ENCODE results near the gene IL6ST.
"Not testable (repeated sequence)": the region's sequence is repeated elsewhere in the genome, so short reads cannot be mapped to it uniquely, and the experiment has no call there.

IL6ST gene

DNA sequence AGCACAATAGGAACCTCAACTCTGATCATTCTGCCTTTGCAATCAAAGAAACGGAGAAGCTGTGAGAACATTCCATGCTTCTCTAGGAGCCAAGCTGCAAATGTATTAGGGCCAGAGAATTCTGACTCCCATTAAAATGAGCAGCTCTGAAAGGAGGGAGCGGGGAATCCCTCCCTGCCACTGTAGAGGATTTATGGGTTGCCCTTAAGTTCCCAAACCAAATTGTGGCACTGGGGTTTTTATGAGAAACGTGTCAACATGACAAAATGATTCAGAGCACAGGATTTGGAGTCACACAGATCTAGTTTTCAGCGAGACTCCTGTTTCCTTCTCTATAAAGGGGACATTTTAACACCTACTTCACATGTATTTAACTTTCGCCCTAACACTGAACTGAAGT, 1.8 kb downstream of the IL6ST start:
- TF ChIP-seq, protein P1, sequence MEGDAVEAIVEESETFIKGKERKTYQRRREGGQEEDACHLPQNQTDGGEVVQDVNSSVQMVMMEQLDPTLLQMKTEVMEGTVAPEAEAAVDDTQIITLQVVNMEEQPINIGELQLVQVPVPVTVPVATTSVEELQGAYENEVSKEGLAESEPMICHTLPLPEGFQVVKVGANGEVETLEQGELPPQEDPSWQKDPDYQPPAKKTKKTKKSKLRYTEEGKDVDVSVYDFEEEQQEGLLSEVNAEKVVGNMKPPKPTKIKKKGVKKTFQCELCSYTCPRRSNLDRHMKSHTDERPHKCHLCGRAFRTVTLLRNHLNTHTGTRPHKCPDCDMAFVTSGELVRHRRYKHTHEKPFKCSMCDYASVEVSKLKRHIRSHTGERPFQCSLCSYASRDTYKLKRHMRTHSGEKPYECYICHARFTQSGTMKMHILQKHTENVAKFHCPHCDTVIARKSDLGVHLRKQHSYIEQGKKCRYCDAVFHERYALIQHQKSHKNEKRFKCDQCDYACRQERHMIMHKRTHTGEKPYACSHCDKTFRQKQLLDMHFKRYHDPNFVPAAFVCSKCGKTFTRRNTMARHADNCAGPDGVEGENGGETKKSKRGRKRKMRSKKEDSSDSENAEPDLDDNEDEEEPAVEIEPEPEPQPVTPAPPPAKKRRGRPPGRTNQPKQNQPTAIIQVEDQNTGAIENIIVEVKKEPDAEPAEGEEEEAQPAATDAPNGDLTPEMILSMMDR (IDR thresholded peaks at IDR 0.05; ENCODE audit: borderline replicate concordance, extremely low read depth, low read length, poor library complexity, severe bottlenecking), result no peak
- TF ChIP-seq EZH2 (IDR thresholded peaks at IDR 0.05; ENCODE audit: borderline replicate concordance, low read depth, low read length, severe bottlenecking), result no peak
- Histone ChIP-seq H3K79me2 (ENCODE audit: insufficient read depth, low read length) (no peaks in the 10 kb centered on the region), H3K4me3 (ENCODE audit: low read depth in 1 of 2, low read length in 2 of 2) (no peak overlapping the region), H3K36me3 (ENCODE audit: insufficient read depth, low read length) (no peaks in the 10 kb centered on the region), H4K20me1 (ENCODE audit: insufficient read depth, low read length) (no peaks in the 10 kb centered on the region), H3K4me1 (ENCODE audit: insufficient read depth, low read length) (peaks cover 20% of the 10 kb centered on the region), H3K27ac (ENCODE audit: low read length) (no peak overlapping the region), H2AFZ (ENCODE audit: low read depth, low read length) (no peak overlapping the region), H3K9me3 (ENCODE audit: insufficient read depth, low read length, severe bottlenecking) (no peaks in the 10 kb centered on the region), H3K27me3 (ENCODE audit: insufficient read depth, low read length, poor library complexity) (peaks cover 30% of the 10 kb centered on the region), H3K4me2 (ENCODE audit: insufficient read depth, low read length) (0 out of 2 replicates have a peak overlapping the region, but pooled peaks have one; percentile 82), H3K9ac (ENCODE audit: low read depth, low read length) (no peak overlapping the region)
- DNase-seq, result no peak
- no peak for ATAC-seq (ENCODE audit: insufficient read depth, low read depth)

DNA sequence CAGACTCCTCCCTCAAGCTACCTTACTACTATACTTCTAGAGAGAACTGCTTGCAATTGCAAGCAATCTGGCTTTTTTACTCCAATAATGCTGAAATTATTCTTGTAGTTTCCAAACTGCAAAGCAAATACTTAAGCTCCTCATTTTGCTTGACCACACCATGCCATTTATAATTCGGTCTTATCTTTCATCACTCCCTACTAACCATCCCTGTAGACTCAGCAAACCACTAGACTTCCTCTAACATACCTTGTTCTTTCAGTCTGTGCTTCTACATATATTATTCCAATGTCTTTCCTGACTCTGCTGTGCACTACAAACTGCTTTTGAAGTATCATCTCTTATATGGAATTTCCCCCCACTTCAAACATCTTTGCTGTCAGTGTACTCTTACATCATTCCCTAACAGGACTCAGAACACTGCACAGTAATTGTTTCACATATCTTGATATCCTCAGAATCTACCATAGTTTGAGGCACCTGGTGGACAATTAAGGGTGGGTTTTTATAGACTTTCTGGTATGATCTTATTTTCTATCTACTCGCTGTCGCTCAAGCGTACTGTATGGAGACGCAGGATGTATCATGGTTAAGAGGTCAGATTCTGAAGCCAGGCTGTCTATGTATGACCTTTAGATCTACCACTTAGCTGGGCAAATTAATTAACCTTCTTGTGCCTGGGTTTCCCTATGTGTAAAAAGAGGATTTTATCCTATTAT, 2.8 kb downstream of the IL6ST start:
- H4K20me1 ChIP-seq (ENCODE audit: insufficient read depth, low read length), result no peaks in the 10 kb centered on the region
- H3K27ac ChIP-seq (ENCODE audit: low read length), result no peak overlapping the region
- H3K4me1 ChIP-seq (ENCODE audit: insufficient read depth, low read length), result peaks cover 20% of the 10 kb centered on the region
- H3K9ac ChIP-seq (ENCODE audit: low read depth, low read length), result no peak overlapping the region
- no peaks in the 10 kb centered on the region for H3K36me3 ChIP-seq (ENCODE audit: insufficient read depth, low read length)
- no peak overlapping the region for H3K4me3 ChIP-seq (ENCODE audit: low read depth in 1 of 2, low read length in 2 of 2)
- H3K9me3 ChIP-seq (ENCODE audit: insufficient read depth, low read length, severe bottlenecking), result no peaks in the 10 kb centered on the region
- H3K79me2 ChIP-seq (ENCODE audit: insufficient read depth, low read length), result no peaks in the 10 kb centered on the region
- TF ChIP-seq EZH2 (IDR thresholded peaks at IDR 0.05; ENCODE audit: borderline replicate concordance, low read depth, low read length, severe bottlenecking), result no peak
- TF ChIP-seq, protein P1 (IDR thresholded peaks at IDR 0.05; ENCODE audit: borderline replicate concordance, extremely low read depth, low read length, poor library complexity, severe bottlenecking), result no peak
- DNase-seq, result no peak
- no peak overlapping the region for H2AFZ ChIP-seq (ENCODE audit: low read depth, low read length)
- H3K27me3 ChIP-seq (ENCODE audit: insufficient read depth, low read length, poor library complexity), result peaks cover 30% of the 10 kb centered on the region
- no peak for ATAC-seq (ENCODE audit: insufficient read depth, low read depth)
- no peak overlapping the region for H3K4me2 ChIP-seq (ENCODE audit: insufficient read depth, low read length)

DNA sequence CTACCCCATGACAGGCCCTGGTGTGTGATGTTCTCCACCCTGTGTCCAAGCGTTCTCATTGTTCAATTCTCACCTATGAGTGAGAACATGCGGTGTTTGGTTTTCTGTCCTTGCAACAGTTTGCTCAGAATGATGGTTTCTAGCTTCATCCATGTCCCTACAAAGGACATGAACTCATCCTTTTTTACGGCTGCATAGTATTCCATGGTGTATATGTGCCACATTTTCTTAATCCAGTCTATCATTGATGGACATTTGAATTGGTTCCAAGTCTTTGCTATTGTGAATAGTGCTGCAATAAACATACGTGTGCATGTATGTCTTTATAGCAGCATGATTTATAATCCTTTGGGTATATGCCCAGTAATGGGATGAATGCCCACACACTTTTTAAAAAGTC, 3.9 kb downstream of the IL6ST start:
- not testable (repeated sequence) for ATAC-seq (ENCODE audit: insufficient read depth, low read depth); H2AFZ ChIP-seq (ENCODE audit: low read depth, low read length); DNase-seq; H3K36me3 ChIP-seq (ENCODE audit: insufficient read depth, low read length); H3K4me3 ChIP-seq (ENCODE audit: low read depth in 1 of 2, low read length in 2 of 2); H3K4me2 ChIP-seq (ENCODE audit: insufficient read depth, low read length); H3K9ac ChIP-seq (ENCODE audit: low read depth, low read length); H3K27ac ChIP-seq (ENCODE audit: low read length); H3K9me3 ChIP-seq (ENCODE audit: insufficient read depth, low read length, severe bottlenecking); H3K79me2 ChIP-seq (ENCODE audit: insufficient read depth, low read length); H4K20me1 ChIP-seq (ENCODE audit: insufficient read depth, low read length)
- peaks cover 19% of the 10 kb centered on the region for H3K4me1 ChIP-seq (ENCODE audit: insufficient read depth, low read length)
- H3K27me3 ChIP-seq (ENCODE audit: insufficient read depth, low read length, poor library complexity), result peaks cover 26% of the 10 kb centered on the region

DNA sequence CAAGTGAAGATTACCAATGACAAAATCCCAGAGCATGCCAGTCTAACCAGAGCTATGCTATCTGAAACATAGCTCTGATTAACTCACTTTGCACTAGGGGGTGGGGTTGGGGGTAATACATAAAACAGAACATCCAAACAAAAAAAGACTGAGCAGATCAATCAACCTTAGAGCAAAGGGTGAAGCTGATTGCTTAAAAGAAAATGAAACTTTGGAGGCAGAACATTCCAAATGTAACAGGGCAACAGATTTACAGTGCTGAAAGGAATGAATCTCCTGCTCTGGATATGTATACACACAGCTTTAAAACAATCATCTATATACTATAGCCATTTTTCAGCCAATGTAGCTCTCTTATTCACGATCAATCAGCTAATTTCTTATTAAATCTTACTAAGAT, 4.9 kb downstream of the IL6ST start:
- Histone ChIP-seq H3K27me3 (ENCODE audit: insufficient read depth, low read length, poor library complexity) (peaks cover 22% of the 10 kb centered on the region), H3K9ac (ENCODE audit: low read depth, low read length) (no peak overlapping the region), H3K79me2 (ENCODE audit: insufficient read depth, low read length) (no peaks in the 10 kb centered on the region), H3K4me2 (ENCODE audit: insufficient read depth, low read length) (no peak overlapping the region), H3K4me3 (ENCODE audit: low read depth in 1 of 2, low read length in 2 of 2) (no peak overlapping the region), H3K9me3 (ENCODE audit: insufficient read depth, low read length, severe bottlenecking) (no peaks in the 10 kb centered on the region), H2AFZ (ENCODE audit: low read depth, low read length) (no peak overlapping the region), H3K4me1 (ENCODE audit: insufficient read depth, low read length) (peaks cover 13% of the 10 kb centered on the region), H3K36me3 (ENCODE audit: insufficient read depth, low read length) (no peaks in the 10 kb centered on the region), H4K20me1 (ENCODE audit: insufficient read depth, low read length) (no peaks in the 10 kb centered on the region), H3K27ac (ENCODE audit: low read length) (no peak overlapping the region)
- ATAC-seq (ENCODE audit: insufficient read depth, low read depth) (no peak), DNase-seq (no peak)
- TF ChIP-seq, protein P1 (IDR thresholded peaks at IDR 0.05; ENCODE audit: borderline replicate concordance, extremely low read depth, low read length, poor library complexity, severe bottlenecking), result no peak
- no peak for TF ChIP-seq EZH2 (IDR thresholded peaks at IDR 0.05; ENCODE audit: borderline replicate concordance, low read depth, low read length, severe bottlenecking)
